ENCODE measurements around the gene RPGRIP1.
"Not testable (repeated sequence)": the region's sequence is repeated elsewhere in the genome, so short reads cannot be mapped to it uniquely, and the experiment has no call there.

RPGRIP1 gene

DNA sequence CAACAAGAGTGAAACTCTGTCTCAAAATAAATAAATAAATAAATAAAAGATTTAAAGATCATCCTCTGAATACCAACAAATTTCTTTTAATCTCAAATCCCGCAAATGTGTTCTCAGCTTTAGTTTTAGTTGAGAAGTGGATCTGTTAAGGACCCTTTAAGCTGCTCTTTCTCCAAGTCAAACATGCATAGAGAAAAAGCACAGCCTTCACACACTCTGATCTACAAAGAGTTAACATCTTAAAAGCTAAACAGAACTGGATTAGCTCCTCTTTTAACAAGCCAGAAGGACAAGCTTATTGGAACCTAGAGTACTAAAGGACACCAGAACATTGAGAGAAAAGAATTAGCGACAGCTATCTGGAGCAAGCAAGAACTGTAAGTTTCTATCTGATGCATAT lies at the start of gene RPGRIP1:
Gene RPGRIP1 (plus strand): TSS at position 301 of the 400 bp plus-strand sequence. CDS start 7,894 bp downstream, outside the sequence.
- no peak for DNase-seq (ENCODE audit: low read depth in 1 of 2, low spot score in 1 of 2)

DNA sequence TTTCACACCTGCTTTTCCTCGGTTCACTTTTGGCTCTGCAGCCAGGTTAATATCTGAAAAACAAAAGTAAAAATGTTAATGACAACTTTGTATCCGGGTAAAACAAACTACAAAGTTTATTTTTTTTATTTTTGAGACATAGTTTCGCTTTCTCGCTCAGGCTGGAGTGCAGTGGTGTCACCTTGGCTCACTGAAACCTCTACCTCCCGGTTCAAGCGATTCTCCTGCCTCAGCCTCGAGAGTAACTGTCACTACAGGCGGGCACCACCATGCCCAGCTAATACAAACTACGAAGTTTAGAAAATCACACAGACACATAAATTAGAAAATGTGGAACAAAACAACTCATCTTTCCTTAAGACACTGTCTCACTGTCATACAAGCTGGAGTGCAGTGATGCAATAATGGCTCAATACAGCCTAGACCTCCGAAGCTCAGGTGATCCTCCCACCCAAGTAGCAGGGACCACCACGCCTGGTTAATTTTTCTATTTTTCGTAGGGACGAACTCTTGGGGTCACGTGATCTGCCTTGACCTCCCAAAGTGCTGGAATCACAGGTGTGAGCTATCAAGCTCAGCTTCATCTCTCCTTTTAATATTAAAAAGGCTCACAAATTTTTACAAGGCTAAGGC lies 48.7 kb upstream of the RPGRIP1 start:
- no peak for DNase-seq (ENCODE audit: low read depth in 1 of 2, low spot score in 1 of 2)

DNA sequence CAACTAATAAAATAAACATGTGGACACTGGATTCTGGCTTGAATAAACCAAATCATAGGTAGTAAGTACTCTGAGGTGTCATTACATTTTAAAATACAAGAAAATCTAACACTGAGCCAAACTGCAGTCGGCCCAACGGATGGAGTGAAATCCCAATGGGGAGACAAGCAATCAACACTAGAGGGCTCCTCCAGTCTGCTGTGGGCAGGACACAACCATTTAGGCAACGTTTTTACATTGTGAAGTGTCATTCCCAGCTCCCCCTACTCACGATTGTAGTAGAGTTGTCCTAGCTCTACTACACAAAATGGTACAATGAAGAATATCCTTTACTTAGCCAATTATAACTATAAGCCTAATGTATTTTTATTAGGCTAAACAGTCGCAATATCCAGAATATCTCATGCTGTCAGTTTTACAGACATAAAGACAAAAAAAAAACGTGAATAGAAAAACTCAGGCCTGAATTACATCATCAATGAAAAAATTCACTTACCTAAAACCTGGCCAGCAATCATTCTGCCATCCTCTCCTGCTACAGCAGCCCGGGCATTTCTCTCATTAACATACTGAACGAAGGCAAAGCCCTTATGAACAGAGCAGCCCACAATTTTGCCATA lies 46.3 kb upstream of the RPGRIP1 start:
- DNase-seq (ENCODE audit: low read depth in 1 of 2, low spot score in 1 of 2) = no peak

DNA sequence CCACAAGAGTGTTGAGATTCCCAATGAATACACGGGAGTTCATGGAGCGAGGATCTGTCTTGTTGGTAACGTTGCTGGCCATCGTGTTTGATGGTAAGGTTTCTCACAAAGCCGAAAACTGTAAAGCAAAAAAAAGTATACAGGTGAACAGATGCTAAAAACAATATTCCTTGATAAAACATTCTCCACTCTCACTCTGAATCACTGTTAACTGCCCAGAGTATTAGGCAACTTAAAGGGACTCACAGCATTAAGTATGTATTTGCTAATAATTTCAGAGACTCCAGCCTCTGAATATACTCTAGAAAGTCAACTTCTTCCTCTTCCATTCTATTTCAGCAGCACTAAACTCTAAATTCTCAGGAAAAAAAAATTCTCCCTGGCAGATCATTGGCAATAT lies 45.8 kb upstream of the RPGRIP1 start:
- DNase-seq (ENCODE audit: low read depth in 1 of 2, low spot score in 1 of 2) = no peak

DNA sequence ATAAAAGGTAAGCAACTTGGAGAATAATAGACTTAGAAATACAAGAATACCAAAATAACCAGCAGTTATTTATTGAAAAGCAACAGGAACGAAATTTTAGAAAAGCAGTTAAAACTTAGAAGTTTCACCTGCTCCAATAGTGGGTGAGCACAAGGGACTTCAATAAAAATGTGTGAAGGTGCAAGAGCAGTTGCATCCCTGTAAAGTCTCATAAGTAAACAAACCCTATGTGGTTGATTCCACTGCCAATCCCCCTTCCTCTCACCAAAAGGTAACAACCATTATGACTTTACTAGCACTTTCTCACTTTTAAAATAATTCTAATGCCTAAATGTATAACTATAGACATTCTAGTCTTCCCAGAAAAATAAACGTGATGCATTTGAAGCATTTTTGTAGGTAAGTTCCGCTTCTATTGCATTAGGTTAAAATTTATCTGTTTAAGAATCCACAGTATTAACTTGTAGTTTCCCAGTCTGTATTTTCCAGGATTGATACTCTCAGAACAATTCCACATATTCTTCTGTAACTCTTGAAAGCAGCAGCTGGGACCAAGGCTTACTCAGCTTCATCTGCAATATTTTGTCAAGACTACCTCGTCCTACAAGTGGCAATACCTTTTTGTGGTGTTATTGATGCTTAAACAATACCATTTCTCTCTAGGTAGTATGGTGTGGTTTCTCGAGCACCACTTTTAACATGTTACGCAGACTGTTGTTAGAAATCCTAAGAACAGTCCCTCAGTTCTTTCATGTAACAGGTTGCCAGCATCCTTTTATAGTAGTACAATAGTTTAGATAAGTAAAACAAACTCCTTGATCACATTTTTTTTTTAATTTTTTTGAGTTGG lies 42.7 kb upstream of the RPGRIP1 start:
- no peak for DNase-seq (ENCODE audit: low read depth in 1 of 2, low spot score in 1 of 2)

DNA sequence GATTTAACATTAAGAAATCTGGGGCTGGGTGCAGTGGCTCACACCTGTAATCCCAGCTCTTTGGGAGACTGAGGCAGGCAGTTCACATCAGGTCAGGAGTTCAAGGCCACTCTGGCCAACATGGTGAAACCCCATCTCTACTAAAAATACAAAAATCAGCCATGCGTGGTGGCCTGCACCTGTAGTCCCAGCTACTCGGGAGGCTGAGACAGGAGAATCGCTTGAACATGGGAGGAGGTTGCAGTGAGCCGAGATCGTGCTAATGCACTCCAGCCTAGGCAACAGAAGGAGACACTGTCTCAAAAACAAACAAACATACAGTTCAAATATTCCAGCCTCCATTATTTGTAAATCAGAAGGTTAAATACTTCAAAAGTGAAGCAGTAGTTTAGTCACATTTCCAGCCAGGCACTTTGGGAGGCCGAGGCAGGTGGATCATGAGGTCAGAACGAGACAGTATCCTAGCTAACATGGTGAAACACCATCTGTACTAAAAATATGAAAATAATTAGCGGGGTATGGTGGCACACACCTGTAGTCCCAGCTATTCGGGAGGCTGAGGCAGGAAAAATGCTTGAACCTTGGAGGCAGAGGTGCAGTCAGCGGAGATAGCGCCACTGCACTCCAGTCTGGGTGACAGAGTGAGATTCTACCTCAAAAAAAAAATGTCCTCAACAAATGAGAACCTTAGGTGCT lies 40.9 kb upstream of the RPGRIP1 start:
- DNase-seq (ENCODE audit: low read depth in 1 of 2, low spot score in 1 of 2) = no peak

DNA sequence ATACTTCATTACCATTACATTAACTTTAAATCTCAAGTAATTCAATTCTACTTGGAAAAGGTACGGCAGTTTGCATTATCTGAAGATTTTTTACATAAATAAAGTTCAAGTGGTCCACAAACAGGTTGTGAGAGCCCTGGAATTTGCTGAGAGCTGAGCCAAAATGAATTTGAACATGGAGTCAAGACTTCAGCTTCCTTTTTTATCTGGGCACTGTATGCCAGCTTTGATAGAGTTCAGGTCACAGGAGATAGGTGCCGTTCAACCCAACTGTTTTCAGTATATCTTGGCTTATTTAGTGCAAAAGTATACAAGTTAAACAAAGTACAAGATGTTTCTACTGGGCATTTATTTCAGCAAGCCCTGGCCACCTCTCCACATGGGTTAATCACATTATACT lies 39.5 kb upstream of the RPGRIP1 start:
- no peak for DNase-seq (ENCODE audit: low read depth in 1 of 2, low spot score in 1 of 2)

DNA sequence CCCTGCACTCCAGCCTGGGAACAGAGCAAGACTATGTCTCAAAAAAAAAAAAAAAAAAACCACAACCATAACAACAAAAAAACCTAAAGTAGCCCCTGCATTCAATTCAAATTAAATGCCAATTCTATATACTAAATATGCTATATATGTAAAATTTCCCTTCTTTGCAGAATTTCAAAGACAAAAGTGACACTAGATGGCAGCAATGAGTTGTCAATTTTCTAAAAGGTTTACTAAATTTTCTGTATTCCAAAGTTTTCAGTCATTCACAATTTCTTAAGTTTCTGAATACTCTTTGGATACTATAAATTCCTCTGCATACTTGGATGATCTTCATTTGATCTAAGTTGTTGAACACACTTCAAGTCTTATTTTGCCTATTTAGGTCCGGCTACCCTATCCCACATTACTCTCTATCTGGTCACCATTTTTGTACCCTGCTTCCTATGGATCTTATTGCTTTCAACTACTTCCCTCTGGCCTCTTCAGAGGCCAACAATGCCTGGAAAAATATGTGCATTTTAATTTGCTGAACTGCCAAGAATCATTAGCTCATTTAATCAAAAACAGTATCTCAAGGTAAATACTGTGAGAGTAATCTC lies 38.6 kb upstream of the RPGRIP1 start:
- no peak for DNase-seq (ENCODE audit: low read depth in 1 of 2, low spot score in 1 of 2)

DNA sequence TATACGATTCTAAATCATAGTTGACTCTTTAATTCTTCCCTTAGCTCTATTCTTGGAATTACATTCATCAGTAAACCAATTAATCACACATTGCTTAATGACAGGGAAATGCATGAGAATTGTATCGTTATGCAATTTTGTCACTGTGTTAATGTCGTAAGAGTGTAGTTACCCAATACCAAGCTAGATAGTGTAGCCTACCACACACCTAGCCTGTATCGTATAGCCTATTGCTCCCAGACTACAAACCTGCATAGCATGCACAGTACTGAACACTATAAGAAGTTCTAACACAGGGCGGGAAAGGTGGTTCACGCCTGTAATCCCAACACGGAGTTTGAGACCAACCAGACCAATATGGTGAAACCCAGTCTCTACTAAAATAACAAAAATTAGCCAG lies 35.3 kb upstream of the RPGRIP1 start:
- DNase-seq (ENCODE audit: low read depth in 1 of 2, low spot score in 1 of 2) = no peak

DNA sequence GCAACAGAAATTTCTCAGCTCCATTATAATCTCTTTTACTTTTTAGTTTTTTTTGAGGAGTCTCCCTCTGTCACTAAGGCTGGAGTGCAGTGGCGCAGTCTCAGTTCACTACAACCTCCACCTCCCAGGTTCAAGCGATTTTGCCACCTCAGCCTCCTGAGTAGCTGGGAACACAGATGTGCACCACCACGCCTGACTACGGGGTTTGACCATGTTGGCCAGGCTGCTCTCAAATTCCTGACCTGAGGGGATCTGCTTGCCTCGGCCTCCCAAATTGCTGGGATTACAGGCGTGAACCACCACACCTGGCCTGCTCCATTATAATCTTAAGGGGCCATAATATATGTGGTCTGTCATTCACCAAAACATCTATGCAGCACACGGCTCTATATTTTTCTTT lies 34.1 kb upstream of the RPGRIP1 start:
- no peak for DNase-seq (ENCODE audit: low read depth in 1 of 2, low spot score in 1 of 2)

DNA sequence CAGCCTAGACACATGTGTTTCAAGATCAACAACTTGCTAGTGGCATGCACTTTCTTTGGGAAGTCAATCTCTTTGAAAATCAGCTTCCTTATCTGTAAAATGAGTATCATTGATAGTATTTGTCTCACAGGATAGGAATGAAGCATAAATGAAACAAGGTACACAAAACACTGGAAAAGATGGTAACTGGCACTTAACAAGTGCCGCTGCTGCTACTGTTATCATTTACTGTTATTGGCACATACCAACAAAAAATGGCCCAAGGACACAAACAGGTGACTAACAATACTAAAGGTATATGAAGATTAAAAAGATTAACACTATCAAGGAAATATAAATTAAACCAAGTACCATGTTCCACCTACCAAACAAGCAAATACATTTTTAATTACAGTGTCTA lies 31.5 kb upstream of the RPGRIP1 start:
- no peak for DNase-seq (ENCODE audit: low read depth in 1 of 2, low spot score in 1 of 2)

DNA sequence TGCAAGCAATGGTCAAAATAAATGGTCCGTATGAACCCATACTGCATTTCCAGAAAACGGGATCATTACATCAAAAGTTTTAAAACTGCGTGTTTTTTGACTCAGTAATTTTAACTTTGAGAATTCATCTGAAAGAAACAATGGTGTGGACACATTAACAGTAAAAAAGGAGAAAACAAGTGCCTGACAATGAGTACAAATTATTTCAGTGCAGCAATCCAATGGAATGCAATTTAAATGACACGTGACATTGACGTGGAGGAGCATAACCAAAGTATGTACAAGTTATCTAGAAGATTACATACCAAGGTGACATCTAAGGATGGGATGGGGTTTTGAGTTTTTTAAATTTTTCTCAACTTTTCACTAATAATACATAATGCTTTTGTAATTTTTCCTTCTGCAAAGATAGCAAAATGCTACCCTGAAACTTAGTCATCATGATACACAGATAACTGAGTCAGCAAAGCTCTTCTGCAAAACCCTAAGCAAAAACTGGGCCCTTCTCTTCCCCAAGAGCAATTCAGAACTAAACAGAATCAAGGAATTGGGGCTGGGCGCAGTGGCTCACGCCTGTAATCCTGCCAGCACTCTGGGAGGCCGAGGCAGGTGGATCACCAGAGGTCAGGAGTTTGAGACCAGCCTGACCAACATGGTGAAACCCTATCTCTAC lies 31.0 kb upstream of the RPGRIP1 start:
- no peak for DNase-seq (ENCODE audit: low read depth in 1 of 2, low spot score in 1 of 2)

DNA sequence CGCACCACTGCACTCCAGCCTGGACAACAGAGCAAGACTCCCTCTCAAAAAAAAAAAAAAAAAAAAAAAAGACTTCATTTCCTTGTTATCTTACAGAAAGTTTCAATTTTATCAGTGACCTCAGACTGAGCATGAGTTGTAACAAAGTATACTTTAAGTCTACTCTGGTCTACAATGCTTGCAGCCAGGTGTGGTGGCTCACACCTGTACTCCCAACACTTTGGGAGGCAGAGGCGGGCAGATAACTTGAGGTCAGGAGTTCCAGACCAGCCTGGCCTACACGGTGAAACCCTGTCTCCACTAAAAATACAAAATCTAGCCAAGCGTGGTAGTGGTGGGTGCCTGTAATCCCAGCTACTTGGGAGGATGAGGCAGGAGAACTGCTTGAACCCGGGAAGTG lies 28.7 kb upstream of the RPGRIP1 start:
- DNase-seq (ENCODE audit: low read depth in 1 of 2, low spot score in 1 of 2) = no peak

DNA sequence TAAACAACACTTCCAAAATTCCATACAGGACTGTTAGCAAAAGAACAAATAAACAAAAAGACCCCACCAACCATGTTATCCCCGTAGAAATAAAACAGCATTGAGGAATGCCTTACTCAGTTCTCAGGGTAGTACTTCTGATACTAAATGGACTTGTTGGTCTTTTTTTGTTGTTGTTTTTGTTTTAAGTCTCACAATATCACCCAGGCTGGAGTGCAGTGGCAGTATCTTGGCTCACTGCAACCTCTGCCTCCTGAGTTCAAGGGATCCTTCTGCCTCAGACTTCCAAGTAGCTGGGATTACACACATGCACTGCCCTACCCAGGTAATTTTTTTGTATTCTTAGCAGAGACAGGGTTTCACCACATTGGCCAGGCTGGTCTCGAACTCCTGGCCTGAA lies 27.7 kb upstream of the RPGRIP1 start:
- no peak for DNase-seq (ENCODE audit: low read depth in 1 of 2, low spot score in 1 of 2)

DNA sequence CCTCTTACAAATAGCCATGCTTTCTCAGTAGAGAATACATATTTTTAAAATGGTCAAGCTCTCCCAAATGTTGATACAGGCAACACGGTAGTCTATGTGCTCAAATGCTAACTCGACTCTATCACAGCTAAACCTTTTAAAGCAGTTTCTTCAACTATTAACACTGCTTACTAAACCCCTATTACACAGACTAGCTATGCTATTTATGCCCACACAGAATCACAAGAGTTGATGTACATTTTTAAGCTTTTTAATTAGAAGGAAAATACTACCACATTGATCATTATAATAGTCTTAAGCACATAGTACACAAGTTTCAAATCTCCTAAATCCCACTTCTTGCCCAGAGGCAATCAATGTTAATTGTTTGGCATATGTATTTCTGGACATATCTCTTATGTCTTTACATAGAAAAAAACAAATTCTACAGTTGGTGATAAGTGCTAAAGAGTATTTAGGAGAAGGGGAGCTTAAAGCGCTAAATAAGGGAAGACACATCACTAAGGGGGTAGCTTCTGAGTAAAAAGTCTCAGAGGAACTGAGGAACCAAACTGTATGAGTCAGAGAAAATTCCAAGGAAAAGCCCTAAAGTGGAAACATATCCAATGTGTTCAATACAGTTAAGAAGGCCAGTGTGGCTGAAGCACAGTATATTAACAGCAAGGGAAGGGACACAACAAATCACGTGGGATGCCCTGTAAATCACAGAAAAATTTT lies 24.3 kb upstream of the RPGRIP1 start:
- no peak for DNase-seq (ENCODE audit: low read depth in 1 of 2, low spot score in 1 of 2)

DNA sequence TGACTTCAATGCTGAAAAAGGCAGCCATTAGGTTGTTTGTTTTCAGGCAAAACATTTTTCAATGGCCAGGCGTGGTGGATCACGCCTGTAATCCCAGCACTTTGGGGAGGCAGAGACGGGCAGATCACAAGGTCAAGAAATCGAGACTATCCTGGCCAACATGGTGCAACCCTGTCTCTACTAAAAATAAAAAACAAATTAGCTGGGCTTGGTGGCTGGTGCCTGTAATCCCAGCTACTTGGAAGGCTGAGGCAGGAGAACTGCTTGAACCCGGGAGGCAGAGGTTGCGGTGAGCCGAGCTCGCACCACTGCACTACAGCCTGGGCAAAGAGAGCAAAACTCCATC lies 23.8 kb upstream of the RPGRIP1 start:
- not testable (repeated sequence) for DNase-seq (ENCODE audit: low read depth in 1 of 2, low spot score in 1 of 2)

DNA sequence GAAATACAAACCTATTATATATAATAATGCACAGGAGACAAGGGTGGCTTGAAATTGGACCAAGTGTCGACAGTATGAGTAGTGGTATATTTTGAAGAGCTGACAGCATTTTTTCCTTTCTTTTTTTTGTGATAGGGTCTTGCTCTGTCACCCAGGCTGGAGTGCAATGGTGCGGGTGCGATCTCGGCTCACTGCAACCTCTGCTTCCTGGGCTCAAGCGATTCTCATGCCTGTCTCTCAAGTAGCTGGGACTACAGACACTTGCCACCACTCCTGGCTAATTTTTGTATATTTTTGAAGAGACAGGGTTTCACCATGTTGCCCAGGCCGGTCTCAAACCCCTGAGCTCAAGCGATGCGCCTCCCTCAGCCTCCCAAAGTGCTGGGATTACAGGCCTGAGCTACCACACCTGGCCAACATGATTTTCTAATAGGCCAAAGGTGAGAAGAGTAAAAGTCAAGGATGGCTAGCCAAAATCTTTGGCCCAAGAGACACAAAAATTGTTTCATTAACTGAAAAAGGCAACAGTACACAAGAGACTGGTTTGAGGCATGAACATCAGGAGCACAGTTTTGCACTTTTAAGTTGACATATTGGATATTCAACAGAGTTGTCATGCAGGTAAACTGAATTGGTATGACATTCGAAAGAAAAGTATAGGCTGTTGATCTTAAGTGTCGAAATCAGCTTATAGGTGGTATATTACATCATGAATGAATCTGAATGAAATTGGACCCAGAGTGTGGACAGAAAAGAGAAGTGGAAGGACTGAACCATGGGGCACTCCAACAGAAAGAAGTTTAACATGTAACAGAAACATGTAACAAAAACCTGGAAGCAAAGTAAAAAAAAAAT lies 23.1 kb upstream of the RPGRIP1 start:
- no peak for DNase-seq (ENCODE audit: low read depth in 1 of 2, low spot score in 1 of 2)

DNA sequence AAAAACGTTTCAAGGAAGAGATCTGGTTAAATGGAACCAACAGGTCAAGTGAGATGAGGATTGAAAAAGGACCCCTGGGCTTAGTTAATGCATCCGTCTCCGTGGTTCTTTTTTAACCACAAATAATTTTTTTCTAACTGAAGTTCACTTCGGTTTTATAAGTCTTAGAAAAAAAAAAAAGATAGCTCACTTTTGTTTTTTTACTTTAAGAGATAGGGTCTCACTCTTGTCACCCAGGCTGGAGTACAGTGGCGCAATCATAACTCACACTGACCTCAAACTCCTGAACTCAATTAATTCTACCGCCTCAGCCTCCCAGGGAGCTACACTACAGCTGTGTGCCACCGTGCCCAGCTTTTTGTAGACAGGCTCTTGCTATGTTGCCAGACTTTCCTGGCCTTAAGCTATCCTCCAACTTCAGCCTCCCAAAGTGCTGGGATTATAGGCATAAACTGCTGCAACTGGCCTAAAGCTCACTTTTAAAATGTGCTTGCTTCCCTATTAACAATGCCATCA lies 22.4 kb upstream of the RPGRIP1 start:
- no peak for DNase-seq (ENCODE audit: low read depth in 1 of 2, low spot score in 1 of 2)
